HG03442 (cell line): ENCODE measurements around the gene GPR75.
"Not testable (repeated sequence)": the region's sequence is repeated elsewhere in the genome, so short reads cannot be mapped to it uniquely, and the experiment has no call there.

Source experiments
- ATAC-seq: cut with Tn5 transposase; IDR thresholded peaks from one replicate; pipeline ENCODE4 v1.9.1; 2021; ENCODE audit warnings: mild to moderate bottlenecking, moderate library complexity; ENCODE audit not compliant: unreplicated experiment

Gene GPR75

DNA sequence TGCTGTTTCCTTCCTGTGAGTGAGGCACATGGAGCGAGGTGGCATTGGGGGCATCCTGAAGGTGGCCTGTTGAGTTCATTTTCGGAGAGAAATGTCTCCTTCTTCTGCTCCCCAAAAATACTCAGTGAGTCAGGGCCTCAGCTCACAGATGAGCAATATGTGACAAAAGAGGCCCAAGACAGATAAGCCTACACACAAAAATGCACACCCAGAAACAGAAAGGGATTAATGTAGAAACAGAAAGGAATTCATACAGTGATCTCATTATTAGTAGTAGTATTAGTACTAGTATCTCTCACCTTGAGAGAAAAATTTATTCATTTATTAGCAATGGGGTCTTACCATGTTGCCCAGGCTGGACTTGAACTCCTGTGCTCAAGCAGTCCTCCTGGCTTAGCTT lies 5.1 kb downstream of the GPR75 start:
- peak; percentile 70 for ATAC-seq

DNA sequence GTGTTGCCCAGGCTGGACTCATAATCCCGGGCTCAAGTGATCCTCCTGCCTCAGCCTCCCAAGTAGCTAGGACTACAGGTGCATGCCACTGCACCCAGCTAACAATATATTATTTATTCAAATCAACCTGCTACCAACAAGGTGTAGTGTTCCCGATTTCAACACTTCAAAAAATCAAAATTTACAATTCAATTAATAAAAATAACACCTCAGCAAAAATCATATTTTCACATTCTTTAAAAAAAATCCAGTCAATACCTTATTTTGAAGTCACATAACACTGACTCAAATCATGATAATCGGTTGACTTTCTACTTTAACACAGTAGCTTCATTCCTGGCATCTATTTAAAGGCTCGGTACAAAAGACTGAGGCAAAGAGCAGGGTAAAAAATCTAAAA lies 7.2 kb downstream of the GPR75 start:
- no peak for ATAC-seq

DNA sequence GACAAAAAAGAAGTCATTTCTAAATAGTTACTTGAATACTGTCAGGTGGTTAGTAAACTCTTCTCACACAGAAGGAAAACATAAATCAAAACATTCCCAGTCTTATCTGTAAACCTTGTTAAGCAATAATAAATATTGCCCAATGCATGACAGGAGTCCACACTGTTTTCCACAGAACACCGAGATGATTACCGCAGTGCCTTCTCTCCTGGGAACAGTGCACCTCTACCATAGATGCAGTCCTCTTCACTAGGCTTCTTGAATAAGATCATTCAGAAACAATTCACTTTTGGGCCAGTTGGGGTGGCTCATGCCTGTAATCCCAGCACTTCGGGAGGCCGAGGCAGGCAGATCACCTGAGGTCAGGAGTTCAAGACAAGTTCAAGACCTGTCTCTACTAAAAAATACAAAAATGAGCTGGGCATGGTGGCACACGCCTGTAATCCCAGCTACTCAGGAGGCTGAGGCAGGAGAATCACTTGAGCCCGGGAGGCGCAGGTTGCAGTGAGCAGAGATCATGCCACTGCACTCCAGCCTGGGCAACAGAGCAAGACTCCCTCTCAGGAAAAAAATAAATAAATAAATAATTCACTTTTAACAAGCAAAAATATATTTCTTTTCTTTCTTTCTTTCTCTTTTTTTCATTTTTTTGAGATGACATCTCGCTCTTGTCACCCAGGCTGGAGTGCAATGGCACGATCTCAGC lies 8.6 kb downstream of the GPR75 start:
- ATAC-seq = not testable (repeated sequence)

DNA sequence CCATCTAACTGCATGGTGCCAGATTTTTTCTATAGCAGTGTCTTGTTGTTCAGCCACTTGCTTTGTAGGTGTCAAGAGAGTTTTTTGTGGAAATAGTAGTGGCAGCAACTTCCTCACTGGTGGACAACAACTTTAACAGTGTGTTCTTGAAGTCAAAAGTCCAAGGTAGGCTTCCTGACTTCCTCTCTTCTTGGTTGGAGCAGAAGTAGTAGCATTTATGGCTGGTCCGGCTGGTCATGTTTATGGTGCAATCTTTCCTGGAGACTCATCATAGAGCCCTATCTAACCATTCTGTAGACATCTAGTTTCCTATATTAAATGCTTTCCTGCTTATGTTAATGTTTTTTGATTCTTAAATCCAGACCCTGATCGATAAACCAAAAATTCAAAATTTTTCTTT lies 11.7 kb downstream of the GPR75 start:
- no peak for ATAC-seq

DNA sequence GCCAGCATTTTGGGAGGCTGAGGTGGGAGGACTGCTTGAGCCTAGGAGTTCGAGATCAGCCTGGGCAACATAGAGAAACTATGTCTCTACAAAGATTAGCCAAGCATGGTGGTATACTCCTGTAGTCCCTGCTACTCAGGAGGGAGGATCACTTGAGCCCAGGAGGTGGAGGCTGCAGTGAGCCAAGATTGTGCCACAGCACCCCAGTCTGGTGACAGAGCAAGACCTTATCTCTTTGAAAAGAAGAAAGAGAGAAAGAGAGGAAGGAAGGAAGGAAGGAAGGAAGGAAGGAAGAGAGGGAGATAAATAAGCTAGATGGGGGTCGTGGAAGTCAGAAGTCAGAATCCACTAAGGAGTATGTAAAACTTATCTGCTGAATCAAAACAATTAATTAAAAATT lies 16.2 kb downstream of the GPR75 start:
- no peak for ATAC-seq

DNA sequence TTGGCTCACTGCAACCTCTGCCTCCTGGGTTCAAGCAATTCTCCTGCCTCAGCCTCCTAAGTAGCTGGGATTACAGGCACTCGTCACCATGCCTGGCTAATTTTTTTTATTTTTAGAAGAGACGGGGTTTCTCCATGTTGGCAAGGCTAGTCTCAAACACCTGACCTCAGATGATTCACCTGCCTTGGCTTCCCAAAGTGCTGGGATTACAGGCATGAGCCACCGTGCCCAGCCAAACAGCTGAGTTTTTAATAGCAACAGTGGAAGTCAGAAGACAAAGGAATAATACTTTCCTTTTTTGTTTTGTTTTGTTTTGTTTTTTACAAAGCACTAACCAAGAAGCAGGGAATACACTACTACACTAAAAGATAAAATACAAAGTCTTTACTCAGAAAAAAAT lies 16.9 kb downstream of the GPR75 start:
- ATAC-seq = no peak

DNA sequence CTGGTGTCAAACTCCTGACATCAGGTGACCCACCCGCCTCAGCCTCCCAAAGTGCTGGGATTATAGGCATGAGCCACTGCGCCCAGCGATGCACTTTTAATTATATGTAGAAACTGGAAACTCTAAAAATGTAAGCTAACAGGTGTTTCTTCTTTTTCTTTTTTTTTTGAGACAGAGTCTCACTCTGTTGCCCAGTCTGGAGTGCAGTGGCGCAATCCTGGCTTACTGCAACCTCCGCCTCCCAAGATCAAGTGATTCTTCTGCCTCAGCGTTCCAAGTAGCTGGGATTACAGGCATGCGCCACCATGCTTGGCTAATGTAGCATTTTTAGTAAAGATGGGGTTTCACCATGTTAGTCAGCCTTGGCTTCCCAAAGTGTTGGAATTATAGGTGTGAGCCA lies 18.1 kb downstream of the GPR75 start:
- ATAC-seq = not testable (repeated sequence)

DNA sequence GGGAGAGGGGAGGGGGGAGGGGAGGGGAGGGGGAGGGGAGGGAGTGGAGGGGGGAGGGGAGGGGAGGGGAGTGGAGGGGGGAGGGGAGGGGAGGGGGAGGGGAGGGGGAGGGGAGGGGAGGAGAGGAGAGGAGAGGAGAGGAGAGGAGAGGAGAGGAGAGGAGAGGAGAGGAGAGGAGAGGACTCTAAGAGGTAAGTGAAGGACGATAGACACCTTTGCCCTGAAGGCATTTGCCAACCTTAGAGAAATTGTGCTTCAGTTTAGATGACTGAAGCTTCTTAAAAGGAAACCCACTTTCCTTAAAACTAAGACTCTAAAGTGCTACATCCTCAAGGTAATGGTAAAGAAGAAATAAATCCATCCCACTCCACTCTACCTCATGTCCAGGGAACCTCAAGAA lies 19.2 kb downstream of the GPR75 start:
- no peak for ATAC-seq

DNA sequence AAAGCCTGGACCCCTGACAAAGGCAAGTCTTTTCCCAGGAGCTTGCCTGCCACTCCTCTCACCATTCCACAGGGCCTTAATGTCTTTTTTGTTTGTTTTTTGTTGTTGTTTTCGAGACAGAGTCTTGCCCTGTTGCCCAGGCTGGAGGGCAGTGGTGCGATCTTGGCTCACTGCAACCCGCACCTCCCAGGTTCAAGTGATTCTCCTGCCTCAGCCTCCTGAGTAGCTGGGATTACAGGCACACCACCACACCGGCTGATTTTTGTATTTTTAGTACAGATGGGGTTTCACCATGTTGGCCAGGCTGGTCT lies 29.8 kb downstream of the GPR75 start:
- not testable (repeated sequence) for ATAC-seq

DNA sequence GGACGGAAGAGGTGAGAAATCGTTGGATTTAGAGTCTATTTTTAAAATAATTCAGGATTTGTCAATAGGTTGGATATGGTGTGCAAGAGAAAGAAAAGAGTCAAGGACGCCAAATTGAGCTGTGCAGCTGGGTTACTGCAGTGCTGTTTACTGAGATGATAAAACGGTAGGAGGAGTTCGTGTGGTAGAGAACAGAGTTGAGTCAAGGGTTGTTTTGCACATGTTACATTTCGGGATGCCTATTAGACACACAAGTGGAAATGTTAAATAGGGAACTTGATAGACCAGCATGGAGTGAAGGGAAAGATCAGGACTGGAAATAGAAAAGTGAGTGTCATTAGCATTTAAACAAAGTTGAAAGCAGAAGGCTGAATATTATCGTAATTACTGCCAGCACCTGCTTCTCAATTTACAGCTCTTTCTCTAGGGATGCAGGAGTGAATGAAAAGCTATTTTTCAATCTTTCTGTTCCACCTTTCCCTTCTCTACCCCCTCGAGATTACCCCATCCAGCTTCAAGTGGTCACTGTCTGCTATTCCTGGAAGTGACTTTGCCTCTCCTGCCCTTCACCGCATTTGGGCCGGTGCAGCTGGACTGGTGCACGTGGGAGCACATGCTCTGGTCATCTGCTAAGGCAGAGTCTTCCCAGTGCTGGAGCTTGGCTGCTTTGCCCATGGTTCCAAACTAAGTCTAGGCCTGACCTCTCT lies 30.3 kb downstream of the GPR75 start:
- no peak for ATAC-seq

DNA sequence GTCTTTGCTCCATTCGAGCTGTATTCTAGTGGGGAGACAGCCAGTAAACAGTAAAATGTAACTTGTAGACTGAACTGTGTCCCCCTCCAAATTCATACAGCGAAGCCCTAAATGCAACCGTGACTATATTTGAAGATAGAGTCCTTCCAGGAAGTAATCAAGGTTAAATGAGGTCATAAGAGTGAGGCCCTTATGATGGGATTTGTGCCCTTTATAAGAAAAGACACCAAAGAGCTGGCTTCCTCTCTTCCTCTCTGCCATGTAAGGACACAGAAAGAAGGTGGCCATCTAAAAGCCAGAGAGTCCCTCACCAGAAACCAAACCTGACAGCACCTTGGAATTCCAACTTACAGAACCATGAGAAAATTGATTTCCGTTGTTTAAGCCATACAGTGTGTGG lies 31.4 kb downstream of the GPR75 start:
- ATAC-seq = no peak

DNA sequence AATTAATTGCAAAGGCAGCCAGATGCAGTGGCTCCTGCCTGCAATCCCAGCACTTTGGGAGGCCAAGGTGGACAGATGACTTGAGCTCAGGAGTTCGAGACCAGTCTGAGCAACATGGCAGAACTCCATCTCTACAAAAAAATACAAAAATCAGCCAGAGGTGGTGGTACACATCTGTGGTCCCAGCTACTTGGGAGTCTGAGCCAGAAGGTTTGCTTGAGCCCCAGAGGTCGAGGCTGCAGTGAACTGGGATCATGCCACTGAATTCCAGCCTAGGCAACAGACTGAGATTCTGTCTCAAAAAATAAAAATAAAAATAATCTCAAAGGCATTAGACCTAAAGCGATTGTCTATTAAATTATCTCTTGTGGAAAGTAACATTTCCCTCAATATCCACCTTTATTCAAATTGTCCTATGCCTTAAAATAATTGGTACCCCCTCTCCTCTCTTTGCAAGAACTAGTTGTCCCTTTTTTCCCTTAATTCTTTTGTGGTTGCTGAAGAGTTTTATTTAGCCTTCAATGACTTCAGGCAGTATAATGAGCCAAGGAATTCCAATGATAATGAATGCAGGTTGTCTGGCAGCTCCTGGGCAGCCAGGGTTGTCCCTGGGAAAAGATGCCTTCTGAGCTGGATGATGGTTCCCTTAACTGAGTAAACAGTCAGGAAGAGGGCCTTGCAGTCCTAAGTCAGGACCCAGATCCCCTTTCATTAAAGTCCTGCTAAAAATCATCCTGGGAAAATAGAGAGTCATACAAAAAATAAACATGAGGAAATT lies 32.2 kb downstream of the GPR75 start:
- no peak for ATAC-seq

DNA sequence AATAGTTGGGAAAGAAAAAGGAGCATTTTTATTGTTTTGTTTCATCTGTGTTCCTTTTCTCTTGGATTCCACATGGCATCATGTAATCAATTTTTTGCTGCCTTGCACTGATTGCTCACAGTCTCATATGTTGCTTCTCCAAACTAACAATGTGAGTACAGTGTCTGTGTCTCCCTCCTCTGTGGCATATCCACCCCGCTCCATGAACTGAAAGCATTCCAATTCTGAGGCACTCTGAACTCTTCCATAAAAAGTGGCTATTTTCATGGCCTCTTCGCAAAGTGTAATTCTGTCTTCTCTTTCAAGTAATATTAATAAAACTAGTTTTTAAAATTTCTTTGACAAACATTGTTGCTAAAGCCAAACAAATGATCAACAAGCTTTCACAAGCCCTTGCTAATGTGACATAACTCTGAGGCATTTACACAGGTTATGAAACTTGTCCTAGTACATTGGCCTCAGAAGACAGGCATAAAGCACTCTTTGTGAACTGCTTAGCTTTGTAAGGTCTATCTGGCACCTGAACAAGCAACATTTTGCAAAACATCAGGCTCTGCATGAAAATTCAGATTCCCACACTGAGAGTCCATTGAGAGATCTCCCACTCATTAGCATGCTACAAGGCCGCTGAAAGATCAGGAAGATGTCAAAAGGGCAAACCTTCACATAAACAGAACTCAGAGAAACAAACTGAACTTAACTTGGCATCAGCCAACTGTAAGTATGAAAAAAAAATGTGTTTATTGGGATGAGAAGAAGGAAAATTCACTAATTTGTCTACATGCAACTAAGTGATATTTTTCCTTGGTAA lies 33.0 kb downstream of the GPR75 start:
- no peak for ATAC-seq

DNA sequence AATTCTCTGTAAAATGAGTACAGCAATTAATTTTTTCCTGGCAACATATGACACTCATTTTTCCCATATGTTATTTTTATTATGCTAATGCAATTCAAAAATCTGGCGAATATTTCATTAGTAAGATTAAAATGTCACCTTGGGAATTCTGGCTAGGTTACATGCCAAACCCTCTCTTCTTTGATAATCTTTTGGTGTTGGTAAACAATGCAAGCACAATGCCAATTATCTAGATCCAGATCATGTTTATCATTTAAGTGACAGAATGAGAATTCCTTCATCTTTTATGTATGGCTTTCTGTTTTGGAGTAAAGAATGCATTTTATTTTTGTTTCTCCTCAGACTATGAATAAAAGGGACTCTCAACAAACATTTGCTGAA lies 33.7 kb downstream of the GPR75 start:
- no peak for ATAC-seq

DNA sequence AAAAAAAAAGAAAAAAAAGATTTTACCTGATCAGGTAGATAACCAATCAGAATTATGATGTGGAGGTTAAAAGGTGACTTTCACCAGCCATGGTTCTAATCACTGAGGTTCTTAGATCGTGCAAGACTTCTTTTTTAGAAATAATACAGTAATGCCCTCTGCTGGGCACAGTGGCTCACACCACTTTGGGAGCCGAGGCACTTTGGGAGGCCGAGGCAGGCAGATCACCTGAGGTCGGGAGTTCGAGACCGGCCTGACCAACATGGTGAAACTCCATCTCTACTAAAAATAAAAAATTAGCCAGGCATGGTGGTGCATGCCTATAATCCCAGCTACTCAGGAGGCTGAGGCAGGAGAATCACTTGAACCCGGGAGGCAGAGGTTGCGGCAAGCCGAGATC lies 36.1 kb downstream of the GPR75 start:
- ATAC-seq = not testable (repeated sequence)

DNA sequence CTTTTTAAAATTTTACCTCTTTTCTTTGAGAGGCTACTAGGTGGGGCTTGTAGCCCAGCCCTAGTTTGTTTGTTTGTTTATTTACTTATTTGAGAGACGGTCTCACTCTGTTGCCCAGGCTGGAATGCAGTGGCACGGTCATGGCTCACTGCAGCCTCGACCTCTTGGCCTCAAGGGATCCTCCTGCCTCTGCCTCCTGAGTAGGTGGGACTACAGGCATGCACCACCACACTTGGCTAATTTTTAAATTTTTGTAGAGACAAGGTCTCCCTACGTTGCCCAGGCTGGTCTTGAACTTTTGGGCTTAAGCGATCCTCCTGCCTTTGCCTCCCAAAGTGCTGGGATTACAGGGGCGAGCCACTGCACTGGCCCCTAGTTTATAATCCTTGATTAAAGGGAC lies 38.0 kb downstream of the GPR75 start:
- ATAC-seq = no peak

DNA sequence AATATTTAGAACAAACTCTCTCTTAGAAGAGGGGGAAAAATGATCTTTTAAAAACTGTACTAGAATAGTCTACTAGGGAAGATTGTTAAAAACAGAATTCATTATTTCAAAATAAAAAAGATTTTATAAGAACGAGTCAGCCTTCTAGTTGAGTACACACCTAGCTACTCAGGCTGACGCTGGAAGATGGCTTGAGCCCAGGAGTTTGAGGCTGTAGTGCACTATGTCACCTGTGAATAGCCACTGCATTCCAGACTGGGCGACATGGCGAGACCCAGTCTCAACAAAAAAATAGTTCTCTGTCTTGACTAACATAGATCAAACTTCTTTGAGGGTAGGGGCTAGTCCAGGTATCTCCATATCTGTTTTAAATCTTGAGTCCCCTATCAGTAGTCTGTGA lies 39.1 kb downstream of the GPR75 start:
- no peak for ATAC-seq

DNA sequence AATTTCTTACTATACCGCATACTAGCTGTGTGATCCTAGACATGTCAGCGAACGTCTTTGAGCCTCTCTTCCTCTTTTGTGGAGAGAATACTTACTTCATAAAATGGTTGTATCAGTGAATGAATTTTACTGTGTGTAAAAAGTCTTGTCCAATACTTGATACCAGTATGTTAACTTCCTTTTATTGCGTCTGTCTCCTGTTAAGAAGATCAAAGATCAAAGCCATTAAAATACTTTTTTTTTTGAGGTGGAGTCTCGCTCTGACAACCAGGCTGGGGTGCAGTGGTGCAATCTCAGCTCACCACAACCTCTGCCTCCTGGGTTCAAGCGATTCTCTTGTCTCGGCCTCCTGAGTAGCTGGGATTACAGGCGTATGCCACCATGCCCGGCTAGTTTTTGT lies 39.7 kb downstream of the GPR75 start:
- no peak for ATAC-seq

DNA sequence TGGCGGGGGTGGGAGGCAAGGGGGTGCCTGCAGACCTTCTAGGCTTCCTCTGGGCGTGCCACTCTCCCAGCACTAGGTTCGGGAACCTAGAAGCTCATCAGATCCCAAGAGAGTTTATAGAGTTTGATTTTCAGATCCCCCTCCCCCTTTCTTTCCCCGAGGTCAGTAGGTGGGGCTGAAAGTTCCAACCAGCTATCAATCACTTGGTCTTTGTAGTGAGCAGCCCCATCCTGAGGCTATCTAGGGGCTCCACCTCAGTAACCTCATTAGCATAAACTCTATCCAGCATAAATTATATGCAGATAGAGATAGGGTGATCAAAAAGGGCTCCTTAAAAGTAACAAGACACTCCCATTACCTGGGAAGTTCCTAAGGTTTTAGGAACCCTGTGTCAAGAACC lies 40.1 kb downstream of the GPR75 start:
- ATAC-seq = no peak

DNA sequence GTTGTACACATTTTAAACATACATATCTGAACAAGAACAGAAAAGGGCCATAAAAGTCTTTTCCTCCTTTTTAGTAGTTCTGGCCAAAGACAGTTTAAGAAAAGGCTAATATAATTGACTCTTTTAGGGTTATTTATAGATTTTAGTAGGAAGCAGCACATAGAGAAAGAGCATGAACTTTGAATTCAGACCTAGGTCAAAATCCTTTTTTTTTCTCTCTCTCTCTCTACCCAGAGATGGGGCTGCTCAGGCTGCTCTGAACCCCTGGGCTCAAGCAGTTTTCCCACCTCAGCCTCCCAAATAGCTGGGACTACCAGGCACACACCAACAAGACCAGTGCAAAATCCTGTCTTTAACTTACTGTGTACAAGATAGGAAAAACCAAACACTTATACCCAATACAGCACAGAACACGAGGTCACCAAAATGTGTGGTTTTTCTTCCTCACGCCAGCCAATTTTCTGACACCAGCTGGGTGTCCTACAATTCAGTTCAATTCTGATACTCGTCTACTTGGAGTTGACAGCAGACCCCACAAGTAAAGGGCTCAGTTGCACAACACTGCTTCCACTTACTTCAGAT lies 40.8 kb downstream of the GPR75 start:
- ATAC-seq = no peak

DNA sequence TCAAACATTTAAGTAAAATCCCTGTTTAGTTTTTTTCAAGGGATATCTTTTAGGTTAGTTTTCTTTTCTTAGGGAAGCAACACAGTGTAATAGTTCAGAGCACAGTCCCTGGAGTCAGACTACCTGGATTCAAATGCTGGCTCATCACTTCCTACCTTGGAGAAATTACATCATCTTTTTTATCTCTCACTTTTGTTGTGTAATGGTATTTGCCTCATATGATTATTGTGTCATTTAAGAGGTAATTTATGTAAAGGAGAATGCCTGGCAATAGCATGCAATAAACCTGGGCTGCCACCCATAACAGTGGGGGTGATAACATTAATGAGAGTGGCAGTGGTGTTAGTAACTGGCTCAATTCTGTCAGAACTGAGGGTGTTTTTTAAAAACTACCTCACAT lies 46.6 kb downstream of the GPR75 start:
- ATAC-seq = no peak
